IMR-90 (cell line): ENCODE data around the gene FGA. TPM values are rescaled to one million over a fixed set of nuclear protein-coding genes. Genes with fewer than 3 reads are reported as not detected.

Experiments used
- ATAC-seq: fragments of 200-7000 bp; cut with Tn5 transposase; 2 replicates; pipeline ENCODE4 v1.9.1; 2020; ENCODE audit warnings: low read depth, mild to moderate bottlenecking, moderate library complexity
- BruUV-seq: library from RNA; stranded (reverse); fragments of 400-500 nt; replicated peaks from 2 replicates; lab custom pipeline; 2021; lab: Mats Ljungman, UMichigan
- CTCF ChIA-PET: fragments of 300-600 bp; formaldehyde crosslinking; extraction: SDS; loops from one replicate; lab custom pipeline; 2021; ENCODE audit warnings: antibody characterized with exemption; lab: Yijun Ruan, JAX
- POLR2A ChIA-PET: fragments of 300-600 bp; sonication (Branson Sonifier 250); formaldehyde crosslinking; loops from one replicate; lab custom pipeline; 2022; ENCODE audit warnings: antibody characterized with exemption; ENCODE audit not compliant: unreplicated experiment; lab: Charles Lee
- DNase-seq: peaks from one replicate; pipeline ENCODE4 v3.0.0; 2013
- H2AFZ ChIP-seq: replicated peaks from 2 replicates; pipeline ENCODE3; 2013; ENCODE audit warnings: low read length, mild to moderate bottlenecking; ENCODE audit not compliant: poor library complexity
- H2AK5ac ChIP-seq: 2 replicates; pipeline ENCODE4 v1.6.1; 2013; ENCODE audit warnings: low read depth, low read length, inconsistent platforms
- H2AK9ac ChIP-seq: replicated peaks from 2 replicates; pipeline ENCODE3; 2013; ENCODE audit warnings: mild to moderate bottlenecking, low read depth, low read length, moderate library complexity; ENCODE audit not compliant: poor library complexity
- H2BK120ac ChIP-seq: 2 replicates; pipeline ENCODE4 v1.6.1; 2013; ENCODE audit warnings: low read depth, low read length, inconsistent platforms
- H2BK15ac ChIP-seq: 3 replicates; pipeline ENCODE4 v1.6.1; 2013; ENCODE audit warnings: low read depth, low read length, inconsistent platforms
- H2BK20ac ChIP-seq: 2 replicates; pipeline ENCODE4 v1.6.1; 2013; ENCODE audit warnings: low read depth, mild to moderate bottlenecking, inconsistent platforms, low read length, moderate library complexity
- H2BK5ac ChIP-seq: 2 replicates; pipeline ENCODE4 v1.6.1; 2013; ENCODE audit warnings: mild to moderate bottlenecking, low read depth, low read length, inconsistent platforms; ENCODE audit not compliant: poor library complexity, severe bottlenecking
- H3K14ac ChIP-seq: replicated peaks from 2 replicates; pipeline ENCODE4 v1.6.1; 2013; ENCODE audit warnings: low read depth, low read length, inconsistent platforms
- H3K18ac ChIP-seq: 2 replicates; pipeline ENCODE4 v1.6.1; 2013; ENCODE audit warnings: low read depth, low read length, control low read depth
- H3K23ac ChIP-seq: 2 replicates; pipeline ENCODE4 v1.6.1; 2013; ENCODE audit warnings: low read depth, low read length, inconsistent platforms
- H3K27ac ChIP-seq: 2 replicates; pipeline ENCODE4 v1.5.1; 2013; ENCODE audit warnings: mild to moderate bottlenecking, control low read depth, low read length; ENCODE audit not compliant: insufficient read depth
- H3K27me3 ChIP-seq: 2 replicates; pipeline ENCODE4 v1.6.1; 2013; ENCODE audit warnings: low read length; ENCODE audit not compliant: control insufficient read depth, insufficient read depth
- H3K36me3 ChIP-seq: 2 replicates; pipeline ENCODE4 v1.6.1; 2013; ENCODE audit warnings: low read length, mixed read lengths; ENCODE audit not compliant: control insufficient read depth, insufficient read depth
- H3K4ac ChIP-seq: 2 replicates; pipeline ENCODE4 v1.6.1; 2013; ENCODE audit warnings: low read depth, low read length, inconsistent platforms
- H3K4me1 ChIP-seq: 2 replicates; pipeline ENCODE4 v1.6.1; 2013; ENCODE audit warnings: low read length, mixed read lengths; ENCODE audit not compliant: control insufficient read depth, insufficient read depth
- H3K4me2 ChIP-seq: 2 replicates; pipeline ENCODE4 v1.6.1; 2013; ENCODE audit warnings: low read depth, mild to moderate bottlenecking, control low read depth, low read length, moderate library complexity
- H3K4me3 ChIP-seq: 2 replicates; pipeline ENCODE4 v1.5.1; 2013; ENCODE audit warnings: low read depth, mild to moderate bottlenecking, control low read depth, low read length, moderate library complexity; ENCODE audit not compliant: insufficient read depth
- H3K56ac ChIP-seq: 2 replicates; pipeline ENCODE4 v1.6.1; 2013; ENCODE audit warnings: low read length, inconsistent platforms; ENCODE audit not compliant: insufficient read depth; ENCODE audit errors: extremely low read depth
- H3K79me1 ChIP-seq, 2 experiments: 2 replicates each; pipeline ENCODE4 v1.6.1; 2013; ENCODE audit warnings: low read length in 2 of 2, inconsistent platforms in 1 of 2, low read depth in 1 of 2
- H3K9ac ChIP-seq: 2 replicates; pipeline ENCODE4 v1.6.1; 2013; ENCODE audit warnings: low read depth, low read length, control low read depth
- H3K9me1 ChIP-seq: 2 replicates; pipeline ENCODE4 v1.6.1; 2013; ENCODE audit warnings: low read length, inconsistent platforms; ENCODE audit not compliant: insufficient read depth
- H3K9me3 ChIP-seq: 2 replicates; pipeline ENCODE4 v1.6.1; 2013; ENCODE audit warnings: low read length; ENCODE audit not compliant: control insufficient read depth, insufficient read depth
- H4K20me1 ChIP-seq: 2 replicates; pipeline ENCODE4 v1.6.1; 2013; ENCODE audit warnings: low read length, inconsistent platforms; ENCODE audit not compliant: insufficient read depth
- H4K5ac ChIP-seq: 2 replicates; pipeline ENCODE4 v1.6.1; 2013; ENCODE audit warnings: mild to moderate bottlenecking, low read depth, low read length, control low read depth
- H4K8ac ChIP-seq, 2 experiments: 2 replicates each; pipeline ENCODE4 v1.6.1; 2013; ENCODE audit warnings: low read depth in 2 of 2, low read length in 2 of 2, control low read depth in 1 of 2, inconsistent platforms in 1 of 2
- H4K91ac ChIP-seq: 2 replicates; pipeline ENCODE4 v1.6.1; 2013; ENCODE audit warnings: low read depth, low read length, inconsistent platforms; ENCODE audit not compliant: insufficient read depth
- BHLHE40 ChIP-seq: fragments of 150-350 bp; IDR thresholded peaks from 2 replicates; pipeline ENCODE4 v1.6.1; 2016; ENCODE audit warnings: mild to moderate bottlenecking, low read depth, low read length
- CEBPB ChIP-seq: IDR thresholded peaks from 2 replicates; pipeline ENCODE4 v1.6.1; 2012; ENCODE audit warnings: low read depth, low read length, improper control_type of control experiment
- CHD1 ChIP-seq: IDR thresholded peaks from 2 replicates; pipeline ENCODE4 v1.6.1; 2012; ENCODE audit warnings: low read depth, low read length, improper control_type of control experiment
- FOS ChIP-seq: fragments of 150-350 bp; IDR thresholded peaks from 2 replicates; pipeline ENCODE4 v1.6.1; 2016; ENCODE audit warnings: low read depth, low read length
- MAFK ChIP-seq: IDR thresholded peaks from 2 replicates; pipeline ENCODE4 v1.6.1; 2012; ENCODE audit warnings: low read depth, low read length, improper control_type of control experiment
- MAZ ChIP-seq: IDR thresholded peaks from 2 replicates; pipeline ENCODE4 v1.6.1; 2012; ENCODE audit warnings: low read depth, mild to moderate bottlenecking, low read length, improper control_type of control experiment, moderate library complexity, borderline replicate concordance
- MXI1 ChIP-seq: IDR thresholded peaks from 2 replicates; pipeline ENCODE4 v1.6.1; 2012; ENCODE audit warnings: low read depth, mild to moderate bottlenecking, low read length, moderate library complexity, borderline replicate concordance
- NFE2L2 ChIP-seq: fragments of 150-350 bp; IDR thresholded peaks from 2 replicates; pipeline ENCODE4 v1.6.1; 2016; ENCODE audit warnings: low read depth, mild to moderate bottlenecking, low read length
- POLR2A ChIP-seq: IDR thresholded peaks from 2 replicates; pipeline ENCODE4 v1.6.1; 2012; ENCODE audit warnings: mild to moderate bottlenecking, low read depth, low read length
- RAD21 ChIP-seq: IDR thresholded peaks from 2 replicates; pipeline ENCODE4 v1.6.1; 2012; ENCODE audit warnings: low read length, improper control_type of control experiment
- RCOR1 ChIP-seq: IDR thresholded peaks from 2 replicates; pipeline ENCODE4 v1.6.1; 2012; ENCODE audit warnings: mild to moderate bottlenecking, low read length, improper control_type of control experiment; ENCODE audit not compliant: insufficient replicate concordance
- RFX5 ChIP-seq: IDR thresholded peaks from 2 replicates; pipeline ENCODE4 v1.8.0; 2012; ENCODE audit warnings: low read depth, mild to moderate bottlenecking, low read length, moderate library complexity
- SMC3 ChIP-seq: fragments of 150-350 bp; IDR thresholded peaks from 2 replicates; pipeline ENCODE4 v1.6.1; 2016; ENCODE audit warnings: low read depth, mild to moderate bottlenecking, antibody characterized with exemption, low read length, moderate library complexity
- WGBS, 2 experiments: methylation state at CpG; one replicate each; pipeline versions ENCODE4 v1.1.5 to v1.1.7; 2013; ENCODE audit warnings: missing lambda C conversion rate in 2 of 2; ENCODE audit not compliant: insufficient read length in 1 of 2; ENCODE audit errors: extremely low coverage in 2 of 2; 5-methylcytosine and 5-hydroxymethylcytosine counted together
- dilution Hi-C: fragments of 300-500 bp; cut with HindIII; formaldehyde crosslinking; loops from one replicate; pipeline ENCODE4 v1.14.3; 2018; ENCODE audit warnings: low sequenced_read_pairs; ENCODE audit not compliant: unreplicated experiment
- in situ Hi-C: fragments of 300-500 bp; cut with MboI; formaldehyde crosslinking; loops from 3 replicates; pipeline ENCODE4 v1.14.3; 2019; ENCODE audit warnings: low sequenced_read_pairs, inconsistent platforms, mixed read lengths
- intact Hi-C: fragments of 100-400 bp; cut with micrococcal nuclease; formaldehyde crosslinking; loops from 2 replicates; pipeline ENCODE4 v1.10.0; 2022
- polyA plus RNA-seq, 3 experiments: library from polyadenylated mRNA; depleted of rRNA; stranded (reverse); fragments of >200 nt; gene quantifications; 2 replicates each; pipeline ENCODE4 v1.2.3, GENCODE V29; 2012; ENCODE audit warnings: low replicate concordance in 1 of 3
- total RNA-seq: library from RNA; depleted of rRNA; stranded (reverse); fragments of >200 nt; gene quantifications from 2 replicates; pipeline ENCODE4 v1.2.3, GENCODE V29; 2012
- TF ChIP-seq, protein P1 (sequence below): fragments of 150-350 bp; IDR thresholded peaks from 2 replicates; pipeline ENCODE4 v1.6.1; 2017; ENCODE audit warnings: mild to moderate bottlenecking, antibody characterized with exemption, low read length, low read depth
- TF ChIP-seq, protein P2 (sequence below): fragments of 150-350 bp; IDR thresholded peaks from 2 replicates; pipeline ENCODE4 v1.6.1; 2016; ENCODE audit warnings: low read depth, mild to moderate bottlenecking, low read length, moderate library complexity, borderline replicate concordance

The FGA gene
- total and polyA plus RNA-seq, 2 of the 4 experiments (the other 2 are of a cell fraction): not detected

DNA sequence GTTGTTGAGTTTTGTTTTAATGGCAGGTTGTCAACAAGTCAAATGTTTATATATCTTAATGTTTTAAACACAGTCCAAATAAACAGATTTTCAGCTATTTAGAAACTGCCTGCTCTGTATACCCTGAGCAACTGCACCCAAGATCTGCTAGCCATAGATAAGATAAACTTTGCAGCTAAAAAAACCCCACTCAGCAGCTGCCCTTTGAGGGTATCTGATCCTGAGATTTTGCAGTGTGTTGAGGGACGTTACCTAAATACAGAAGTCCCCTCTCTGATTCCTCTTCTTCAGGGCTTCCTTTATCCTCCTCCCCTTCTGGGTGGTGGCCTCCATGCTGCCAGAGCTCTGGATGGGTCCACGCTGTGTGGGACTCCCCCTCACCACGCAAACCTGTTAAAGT lies 32.9 kb upstream of the FGA start:
- no CpG with 5 or more reads among the region's 3 CpGs for WGBS, 2 experiments
- no peak overlapping the region for H3K27ac ChIP-seq
- CTCF ChIA-PET: interaction anchor here (1.0 to 1.1 kb wide), 2 partner anchors 14 to 73 kb away, joined by 3 to 6 read pairs; partner anchors contain the start of gene PLRG1
- no peak overlapping the region for H4K5ac ChIP-seq
- H3K79me1 ChIP-seq: no peaks in the 10 kb centered on the region
- TF ChIP-seq POLR2A (no peak), CHD1 (no peak), FOS (no peak), RFX5 (no peak), BHLHE40 (no peak), SMC3 (no peak), NFE2L2 (no peak), CEBPB (no peak), RAD21 (no peak), MAZ (no peak), RCOR1 (no peak), MAFK (no peak), MXI1 (no peak)
- TF ChIP-seq, protein P1, sequence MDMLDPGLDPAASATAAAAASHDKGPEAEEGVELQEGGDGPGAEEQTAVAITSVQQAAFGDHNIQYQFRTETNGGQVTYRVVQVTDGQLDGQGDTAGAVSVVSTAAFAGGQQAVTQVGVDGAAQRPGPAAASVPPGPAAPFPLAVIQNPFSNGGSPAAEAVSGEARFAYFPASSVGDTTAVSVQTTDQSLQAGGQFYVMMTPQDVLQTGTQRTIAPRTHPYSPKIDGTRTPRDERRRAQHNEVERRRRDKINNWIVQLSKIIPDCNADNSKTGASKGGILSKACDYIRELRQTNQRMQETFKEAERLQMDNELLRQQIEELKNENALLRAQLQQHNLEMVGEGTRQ: no peak
- TF ChIP-seq, protein P2, sequence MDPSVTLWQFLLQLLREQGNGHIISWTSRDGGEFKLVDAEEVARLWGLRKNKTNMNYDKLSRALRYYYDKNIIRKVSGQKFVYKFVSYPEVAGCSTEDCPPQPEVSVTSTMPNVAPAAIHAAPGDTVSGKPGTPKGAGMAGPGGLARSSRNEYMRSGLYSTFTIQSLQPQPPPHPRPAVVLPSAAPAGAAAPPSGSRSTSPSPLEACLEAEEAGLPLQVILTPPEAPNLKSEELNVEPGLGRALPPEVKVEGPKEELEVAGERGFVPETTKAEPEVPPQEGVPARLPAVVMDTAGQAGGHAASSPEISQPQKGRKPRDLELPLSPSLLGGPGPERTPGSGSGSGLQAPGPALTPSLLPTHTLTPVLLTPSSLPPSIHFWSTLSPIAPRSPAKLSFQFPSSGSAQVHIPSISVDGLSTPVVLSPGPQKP: no peak
- ATAC-seq: no peak
- H3K9me1 ChIP-seq: no peaks in the 10 kb centered on the region
- no peak overlapping the region for H2BK5ac ChIP-seq
- no peak overlapping the region for H2AK5ac ChIP-seq
- no peak overlapping the region for H2AK9ac ChIP-seq
- no peak overlapping the region for H3K14ac ChIP-seq
- peaks cover 14% of the 10 kb centered on the region for H3K27me3 ChIP-seq
- H3K9me3 ChIP-seq: no peaks in the 10 kb centered on the region
- no peak overlapping the region for H3K4ac ChIP-seq
- H3K4me3 ChIP-seq: no peak overlapping the region
- no peak for DNase-seq
- dilution Hi-C loops: no loop called here
- no peak overlapping the region for H3K4me2 ChIP-seq
- no peaks in the 10 kb centered on the region for H3K36me3 ChIP-seq
- no peak overlapping the region for H2BK20ac ChIP-seq
- BruUV-seq: no TSS peak
- in situ Hi-C loops: no loop called here
- intact Hi-C loops: no loop called here
- no peak overlapping the region for H2BK120ac ChIP-seq
- no peak overlapping the region for H3K9ac ChIP-seq
- no peak overlapping the region for H3K18ac ChIP-seq
- H2BK15ac ChIP-seq: no peak overlapping the region
- H3K56ac ChIP-seq: no peak overlapping the region
- POLR2A ChIA-PET: no interaction called here
- no peak overlapping the region for H4K91ac ChIP-seq
- no peak overlapping the region for H2AFZ ChIP-seq
- H3K23ac ChIP-seq: no peak overlapping the region
- no peaks in the 10 kb centered on the region for H4K20me1 ChIP-seq
- H4K8ac ChIP-seq: no peak overlapping the region
- H3K4me1 ChIP-seq: no peaks in the 10 kb centered on the region
